Measurements from ENCODE around the gene SIGLEC12.
"Not testable (repeated sequence)": the region's sequence is repeated elsewhere in the genome, so short reads cannot be mapped to it uniquely, and the experiment has no call there.

The SIGLEC12 gene

GRCh38 chr19:51524666-51525264 lies 23.2 kb upstream of the SIGLEC12 start:
- DNase-seq (ENCODE audit: low read depth in 2 of 2): no peak

- no peak for DNase-seq (ENCODE audit: low read depth in 2 of 2)
These were observed 20.2 kb upstream of the SIGLEC12 start for GRCh38 chr19:51521781-51522180.

DNA sequence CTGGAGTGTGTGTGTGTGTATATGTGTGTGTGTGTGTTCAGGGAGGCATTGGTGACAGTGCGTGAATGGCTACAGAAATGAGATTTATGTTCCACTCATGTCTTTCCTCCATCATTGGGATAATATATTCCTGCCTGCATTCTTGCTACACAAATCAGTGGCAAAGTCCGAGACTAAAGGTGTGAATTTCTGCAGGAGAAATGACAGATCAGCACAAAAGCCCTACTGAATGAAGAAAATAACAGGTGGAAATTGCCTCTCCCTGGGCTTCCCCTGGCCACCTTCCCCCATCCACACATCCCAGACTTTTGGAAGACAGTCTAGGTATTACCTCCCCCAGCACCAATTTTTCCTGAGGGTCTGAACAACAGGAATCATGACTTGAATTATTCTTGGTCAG lies 19.8 kb upstream of the SIGLEC12 start:
- no peak for DNase-seq (ENCODE audit: low read depth in 2 of 2)

DNA sequence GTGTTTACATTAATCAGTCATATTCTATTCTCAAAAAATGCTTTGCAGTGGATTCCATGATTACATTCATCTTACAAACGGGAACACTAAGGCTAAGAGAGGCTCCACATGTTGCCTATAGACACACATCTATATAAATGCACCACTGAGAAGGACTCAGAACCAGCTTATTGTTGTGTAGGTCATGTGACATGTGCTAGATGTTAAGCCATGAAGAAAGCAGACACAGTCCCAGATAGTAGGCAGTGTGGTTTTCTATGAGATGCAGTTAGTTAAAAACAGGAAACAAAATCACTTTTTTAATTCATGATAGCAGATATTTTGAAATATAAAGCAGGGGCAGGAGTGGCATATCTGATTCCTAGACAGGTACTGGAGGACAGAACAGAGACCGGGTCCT lies 19.1 kb upstream of the SIGLEC12 start:
- DNase-seq (ENCODE audit: low read depth in 2 of 2): no peak

DNA sequence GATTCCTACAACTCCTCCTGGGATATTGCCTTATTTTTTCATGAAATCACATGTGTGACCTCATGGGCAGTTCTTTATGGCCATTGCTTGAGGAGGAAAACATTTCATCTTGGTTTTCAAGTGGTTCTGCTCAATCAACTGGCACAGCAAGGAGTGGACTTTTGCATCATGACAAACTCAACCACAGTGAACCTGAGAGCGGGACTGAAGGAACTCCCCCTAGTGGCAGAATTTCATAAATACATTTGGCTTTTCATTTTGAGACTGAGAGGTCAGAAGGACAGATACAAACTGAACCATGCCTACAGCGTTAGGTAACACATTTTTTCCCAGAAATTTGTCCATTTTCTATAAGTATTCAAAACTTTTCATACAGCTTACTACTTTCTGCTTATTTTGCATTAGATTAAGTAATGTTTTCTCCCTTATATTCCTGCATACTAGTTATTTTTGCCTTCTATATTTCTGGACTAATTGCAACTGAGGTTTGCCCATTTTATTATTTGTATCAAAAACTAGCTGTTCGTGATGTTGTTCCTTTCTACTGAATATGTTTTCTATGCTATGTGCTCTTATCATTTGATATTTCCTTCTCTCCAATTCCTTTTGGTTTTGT lies 13.4 kb upstream of the SIGLEC12 start:
- DNase-seq (ENCODE audit: low read depth in 2 of 2): peak in 1 of 2 donors; percentile 25

- DNase-seq (ENCODE audit: low read depth in 2 of 2): no peak
These were observed 12.4 kb upstream of the SIGLEC12 start for GRCh38 chr19:51513968-51514367.

DNA sequence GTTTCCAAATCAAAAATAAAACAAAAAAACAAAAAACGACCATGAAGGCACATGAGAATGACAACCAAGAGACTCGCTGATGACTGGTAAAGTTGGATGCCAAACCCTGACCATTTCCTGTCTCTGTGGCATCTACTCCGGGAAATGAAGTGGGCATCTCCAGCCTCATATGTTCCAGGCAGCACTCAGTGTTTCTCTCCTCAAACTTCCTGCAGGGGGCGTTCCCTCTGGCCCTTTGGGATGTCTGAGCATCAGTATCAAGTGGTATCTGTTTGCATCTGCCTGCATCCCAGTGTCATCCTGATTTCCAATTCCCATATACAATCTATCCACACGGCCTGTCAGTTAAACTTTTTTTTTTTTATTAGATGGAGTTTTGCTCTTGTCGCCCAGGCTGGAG lies 9.8 kb upstream of the SIGLEC12 start:
- no peak for DNase-seq (ENCODE audit: low read depth in 2 of 2)

- DNase-seq (ENCODE audit: low read depth in 2 of 2): no peak
These were observed 8.4 kb upstream of the SIGLEC12 start for GRCh38 chr19:51509823-51510660.

- no peak for DNase-seq (ENCODE audit: low read depth in 2 of 2)
These were observed 6.6 kb upstream of the SIGLEC12 start for GRCh38 chr19:51508059-51508733.

DNA sequence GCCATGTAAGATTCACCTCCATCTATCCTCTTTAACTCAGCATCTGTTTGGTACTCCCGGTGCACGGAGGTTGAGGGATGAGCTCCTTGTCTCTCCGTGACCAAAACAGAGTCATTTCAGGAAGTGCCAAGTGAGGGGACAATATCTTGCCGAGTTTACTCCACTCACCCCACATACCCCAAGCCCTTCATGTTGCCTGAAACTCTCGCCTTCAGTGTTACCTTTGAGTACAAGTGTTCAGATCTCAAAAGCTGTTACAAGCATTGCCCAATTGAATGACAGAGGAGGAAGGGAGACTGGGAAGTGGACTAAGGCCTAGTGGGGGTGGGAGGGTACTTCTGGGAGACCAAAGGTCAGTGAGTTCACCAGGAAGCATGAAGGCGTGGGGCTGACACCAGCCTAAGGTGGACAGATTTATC lies 6.0 kb upstream of the SIGLEC12 start:
- no peak for DNase-seq (ENCODE audit: low read depth in 2 of 2)

DNA sequence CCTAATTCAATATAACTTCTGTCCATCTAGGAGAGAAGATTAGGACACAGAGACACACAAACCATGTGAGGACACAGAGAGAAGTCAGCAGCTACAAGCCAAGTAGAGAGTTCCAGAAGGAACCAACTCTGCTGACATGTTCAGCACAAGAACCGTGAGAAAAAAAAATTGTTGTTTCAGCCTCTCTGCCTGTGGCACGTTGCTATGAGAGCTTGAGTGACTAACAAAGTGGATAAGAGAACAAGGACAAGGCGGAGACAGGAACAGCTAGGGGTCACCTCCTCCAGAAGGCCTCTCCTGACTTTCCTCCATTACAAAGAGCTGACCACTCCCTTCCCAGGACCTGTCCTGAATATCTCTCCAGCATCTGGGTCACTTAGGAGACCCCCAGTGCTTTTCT lies 5.6 kb upstream of the SIGLEC12 start:
- DNase-seq (ENCODE audit: low read depth in 2 of 2): no peak

- DNase-seq (ENCODE audit: low read depth in 2 of 2): no peak
These were observed 4.3 kb upstream of the SIGLEC12 start for GRCh38 chr19:51505904-51506303.

DNA sequence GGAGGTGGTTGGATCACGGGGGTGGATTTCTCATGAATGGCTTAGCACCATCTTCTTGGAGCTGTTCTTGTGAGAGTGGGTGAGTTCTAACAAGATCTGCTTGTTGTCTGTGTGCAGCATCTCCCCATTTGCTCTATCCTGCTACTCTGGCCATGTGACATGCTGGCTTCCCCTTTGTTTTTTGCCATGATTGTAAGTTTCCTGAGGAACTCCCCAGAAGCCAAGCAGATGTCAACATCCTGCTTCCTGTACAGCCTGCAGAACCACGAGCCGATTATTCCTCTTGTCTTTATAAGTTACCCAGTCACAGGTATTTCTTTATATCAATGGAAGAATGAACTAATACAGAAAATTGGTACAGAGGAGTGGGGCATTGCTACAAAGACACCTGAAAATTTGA lies 2.3 kb upstream of the SIGLEC12 start:
- no peak for DNase-seq (ENCODE audit: low read depth in 2 of 2)

DNA sequence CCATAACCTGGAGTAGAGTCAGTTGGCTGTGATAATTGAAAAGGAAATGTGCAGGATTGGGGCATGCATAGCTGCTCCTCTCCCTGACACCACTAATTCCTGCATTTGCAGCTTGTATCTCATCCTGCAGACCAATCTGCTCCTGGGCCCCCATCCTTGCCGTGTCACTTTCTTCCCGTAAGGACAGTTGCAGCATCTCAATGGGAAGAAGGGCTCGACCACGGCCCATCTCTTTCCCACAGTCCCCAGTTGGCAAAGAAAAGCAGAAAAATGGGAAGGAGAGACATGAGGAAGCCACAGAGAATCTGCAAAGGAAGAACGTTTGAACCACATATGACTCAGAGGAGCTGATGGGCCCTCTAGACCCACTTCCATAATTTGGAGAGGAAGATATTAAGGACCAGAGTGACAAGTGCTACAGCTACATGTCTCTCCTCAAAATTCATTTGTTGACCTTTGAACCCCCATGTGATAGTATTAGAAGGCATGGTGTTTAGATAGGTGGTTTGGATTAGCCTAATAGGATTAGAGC lies 1.8 kb upstream of the SIGLEC12 start:
- DNase-seq (ENCODE audit: low read depth in 2 of 2): no peak

DNA sequence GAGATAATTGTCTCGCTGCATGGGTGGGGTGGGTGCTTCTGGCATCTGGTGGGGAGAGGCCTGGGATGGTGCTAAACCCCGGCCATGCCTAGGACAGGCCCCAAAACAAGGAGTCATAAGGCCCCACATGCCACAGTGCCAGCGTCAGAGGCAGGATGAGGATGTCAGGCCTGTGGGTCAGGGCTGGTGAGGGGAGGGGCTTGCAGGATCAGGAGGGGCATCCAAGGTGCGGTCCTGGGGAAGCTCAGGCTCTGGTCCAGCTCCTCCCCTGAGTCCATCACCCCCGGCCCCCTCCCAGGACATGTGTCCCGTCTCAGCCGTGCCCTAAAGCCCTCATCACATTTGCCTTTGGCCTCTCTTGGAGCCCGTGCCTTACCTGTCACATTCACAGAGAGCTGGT lies 669 bp downstream of the SIGLEC12 start:
- DNase-seq (ENCODE audit: low read depth in 2 of 2): not testable (repeated sequence)

- no peak for DNase-seq (ENCODE audit: low read depth in 2 of 2)
These were observed 3.9 kb downstream of the SIGLEC12 start for GRCh38 chr19:51497666-51498065.

GRCh38 chr19:51493776-51494175 lies 7.8 kb downstream of the SIGLEC12 start:
- DNase-seq (ENCODE audit: low read depth in 2 of 2): no peak

DNA sequence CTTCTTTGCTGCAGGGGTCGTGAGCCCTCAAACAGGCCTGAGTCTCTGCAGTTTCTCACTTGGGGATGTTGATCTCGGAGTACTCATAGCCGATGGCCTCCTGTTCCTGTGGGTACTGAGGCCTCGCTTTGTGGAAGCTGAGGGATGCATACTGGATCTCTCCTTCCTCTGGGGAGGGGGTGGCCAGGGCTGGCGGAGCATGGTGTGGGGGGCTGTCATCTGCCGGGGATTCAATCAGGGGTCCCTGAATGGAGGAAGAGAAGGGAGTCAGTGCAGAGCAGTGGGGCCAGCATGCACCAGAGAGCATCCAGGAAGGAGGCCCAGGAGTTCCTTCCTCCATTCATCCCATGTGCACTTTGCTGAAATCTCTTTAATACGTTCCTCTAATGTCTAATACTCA lies 10.0 kb downstream of the SIGLEC12 start:
- DNase-seq (ENCODE audit: low read depth in 2 of 2): no peak

DNA sequence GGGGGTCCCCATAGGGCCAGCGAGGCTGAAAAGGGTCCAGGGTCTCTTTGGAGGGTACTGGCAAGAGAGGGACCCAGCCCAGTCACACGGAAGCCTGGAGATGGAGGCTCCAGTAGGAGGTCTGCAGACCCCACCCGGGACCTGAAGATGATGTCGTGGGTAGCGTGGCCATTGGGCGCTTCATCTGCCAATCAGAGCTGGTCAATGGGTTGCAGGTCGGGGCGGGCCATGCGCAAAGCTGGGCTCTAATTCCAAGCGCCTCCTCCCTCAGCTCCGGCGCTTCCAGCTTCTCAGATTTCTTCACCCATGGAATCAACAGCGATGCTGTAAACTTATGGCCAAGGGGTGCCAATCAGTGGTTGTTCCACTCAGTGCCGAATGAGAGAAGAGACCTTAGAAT lies 10.9 kb downstream of the SIGLEC12 start:
- no peak for DNase-seq (ENCODE audit: low read depth in 2 of 2)

DNA sequence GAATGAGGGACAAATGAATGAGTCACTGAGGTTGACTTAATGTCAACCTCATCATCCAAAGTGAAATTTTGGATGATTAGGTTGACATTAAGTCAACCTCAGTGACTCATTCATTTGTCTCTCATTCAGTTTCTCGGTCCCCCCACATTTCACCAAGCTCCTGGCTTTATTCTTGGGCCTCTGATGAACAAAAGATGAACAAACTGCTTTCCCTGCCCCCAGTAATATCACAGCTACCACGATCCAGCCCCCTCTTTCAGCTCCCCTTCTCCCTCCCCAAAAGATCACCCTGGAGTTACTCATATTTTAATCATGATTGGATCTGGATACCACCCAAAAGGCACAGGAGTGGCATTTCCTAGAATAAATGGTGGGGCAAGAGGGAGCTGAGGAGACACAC lies 12.5 kb downstream of the SIGLEC12 start:
- peak in 1 of 2 donors; percentile 23 for DNase-seq (ENCODE audit: low read depth in 2 of 2)

DNA sequence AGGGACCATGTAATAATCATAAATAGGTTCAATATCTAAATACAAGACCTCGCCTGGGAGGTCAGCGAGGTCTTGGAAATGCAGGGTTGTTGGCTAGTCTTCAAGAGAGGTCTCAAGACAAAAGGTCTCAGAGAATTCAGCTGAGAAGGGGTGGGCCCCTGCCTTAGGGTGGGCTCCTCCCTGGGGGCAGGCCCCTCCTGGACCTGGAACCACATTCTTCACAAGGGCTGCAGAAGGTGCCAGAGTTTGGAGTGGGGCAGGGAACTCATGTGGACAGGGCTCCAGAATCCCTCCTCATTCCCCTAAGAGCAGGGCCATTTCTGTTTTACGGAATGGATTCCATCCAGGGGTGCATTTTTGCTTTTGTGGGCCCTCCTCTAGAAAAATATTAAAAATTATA lies 13.1 kb downstream of the SIGLEC12 start:
- DNase-seq (ENCODE audit: low read depth in 2 of 2): no peak

GRCh38 chr19:51485960-51486660 lies 15.5 kb downstream of the SIGLEC12 start:
- no peak for DNase-seq (ENCODE audit: low read depth in 2 of 2)

Measured in stimulated activated CD4-positive, alpha-beta T cell treated with anti-CD3 and anti-CD28 coated beads, Interleukin-1b, Interleukin-23, amount 100 ng/mL, for 4 hours (primary cell).